Heart right ventricle (tissue), 16 donors: ENCODE results near the gene UQCRC2. TPM values are rescaled to one million over a fixed set of nuclear protein-coding genes. Genes with fewer than 3 reads are reported as not detected.
"Not testable (repeated sequence)": the region's sequence is repeated elsewhere in the genome, so short reads cannot be mapped to it uniquely, and the experiment has no call there.

ENCODE experiments used
- ATAC-seq, 8 donors: fragments of 200-7000 bp; cut with Tn5 transposase; one replicate each; pipeline ENCODE4 v1.9.1; 2020; ENCODE audit warnings: mild to moderate bottlenecking in 8 of 8, moderate library complexity in 8 of 8, moderate number of reproducible peaks in 1 of 8
- DNase-seq, 2 donors: peaks; one replicate each; pipeline ENCODE4 v3.0.0-alpha.2; 2020
- H3K27ac ChIP-seq, 10 donors: fragments of 200-600 bp; sonication (generic) in 2 of 10; one replicate each; pipeline versions ENCODE4 v1.5.0 to v1.8.0; 2020 to 2022; ENCODE audit warnings: mild to moderate bottlenecking in 3 of 10
- H3K27me3 ChIP-seq, 7 donors: fragments of 200-600 bp; one replicate each; pipeline ENCODE4 v1.8.0; 2021 to 2022; ENCODE audit warnings: mild to moderate bottlenecking in 2 of 7
- H3K36me3 ChIP-seq, 9 donors: fragments of 200-600 bp; sonication (generic) in 1 of 9; one replicate each; pipeline versions ENCODE4 v1.5.0 to v1.8.0; 2020 to 2022; ENCODE audit warnings: mild to moderate bottlenecking in 2 of 9
- H3K4me1 ChIP-seq, 9 donors: fragments of 200-600 bp; sonication (generic) in 1 of 9; one replicate each; pipeline versions ENCODE4 v1.5.0 to v1.8.0; 2020 to 2022; ENCODE audit warnings: mild to moderate bottlenecking in 4 of 9
- H3K4me3 ChIP-seq, 10 donors: fragments of 200-600 bp; sonication (generic) in 2 of 10; one replicate each; pipeline versions ENCODE4 v1.5.0 to v1.8.0; 2020 to 2022; ENCODE audit warnings: mild to moderate bottlenecking in 7 of 10, moderate library complexity in 2 of 10
- H3K9me3 ChIP-seq, 11 donors: fragments of 200-600 bp in 10 of 11; sonication (generic) in 2 of 11; one replicate each; pipeline versions ENCODE4 v1.5.0 to v1.8.0; 2013 to 2022; ENCODE audit warnings: mild to moderate bottlenecking in 2 of 11, control low read depth in 1 of 11, moderate library complexity in 1 of 11
- CTCF ChIP-seq, 9 donors: fragments of 200-600 bp; sonication (generic) in 2 of 9; IDR thresholded peaks; one replicate each; pipeline versions ENCODE4 v1.5.0 to v1.8.0; 2021 to 2022; ENCODE audit warnings: antibody characterized with exemption in 9 of 9, mild to moderate bottlenecking in 5 of 9, moderate library complexity in 1 of 9
- WGBS, 2 donors: extraction: QIAGEN DNeasy Blood & Tissue Kit; methylation state at CpG; one replicate each; pipeline ENCODE4 v1.1.7; 2013; ENCODE audit warnings: inconsistent platforms in 1 of 2; 5-methylcytosine and 5-hydroxymethylcytosine counted together
- intact Hi-C, 10 donors: fragments of 100-400 bp; cut with DNase I; formaldehyde crosslinking; loops; one replicate each; pipeline versions ENCODE4 v1.11.1 to v1.14.2; 2022
- long read RNA-seq, 3 donors: library from polyadenylated mRNA; unstranded; transcript quantifications; one replicate each; pipeline ENCODE4 v2.0.0, GENCODE V29; 2020 to 2021
- polyA plus RNA-seq, 2 donors: library from polyadenylated mRNA; stranded (reverse); fragments of 200-250 nt; gene quantifications; one replicate each; pipeline ENCODE4 v1.2.3, GENCODE V29; 2013
- total RNA-seq, 10 donors: library from RNA; stranded (reverse); fragmentation: NEBNext Ultra II Directional in 3 of 10; extraction: Animal tissue kit (Norgen Biotek cat#: 25700) in 3 of 10; gene quantifications; one replicate each; pipeline versions ENCODE4 v1.2.1 to v1.2.4, GENCODE V29; 2021 to 2023
- donor health status: Arrhythmogenic right ventricular cardiomyopathy.
- donor health status: ischemic (EF 13 %, LVEDD 7.1; RV severe dilation, severe dysfunction).
- donor health status: healthy with polysubstance abuse.
- donor health status: DM: no; HTN: yes; CAD: no.
- donor health status: DM: no; HTN: no; CAD: no.
- donor health status: ischemic (EF 25% LVEDD 6.9; RV normal size, moderate dysfunction).
- donor health status: ischemic (EF 25% LVEDD 5.7; RV mildly dilated, moderate dysfunction).
- donor health status: healthy.
- donor health status: DM: yes; HTN: yes; CAD: no.
- donor health status: Ischemic cardiomyopathy.
- donor health status: ischemic (EF 35%, LVEDD 5.7; RV mildly dilated, moderate dysfunction).
- donor health status: nonischemic (EF 11% LVEDD 7.7; RV severe dilation, severe dysfunction).
- donor health status: DM: yes; HTN: yes; CAD: no.
- donor health status: PGD.
- donor health status: ischemic (EF 29% LVEDD 5.4; RV normal size, mild dysfunction).
- donor health status: nonischemic (EF 23%, LVEDD 6.1; RV moderate dilation, normal function).

The UQCRC2 gene
- total RNA-seq, result 1,000 to 10,000 TPM in 5 of 10 donors, 100 to 1,000 TPM in 5; 648 to 1,183 (median 997) TPM
- 100 to 1,000 TPM; 183 to 266 TPM for polyA plus RNA-seq
- long read RNA-seq, donor 1, transcript UQCRC2-201 (14 exons, 2,615 nt), result major isoform, 817 of 874 reads
- long read RNA-seq, donor 1, partial matches to known transcripts, result 41 of 874 reads
- long read RNA-seq, donor 1, other reads (novel, unspliced or antisense), result 12 of 874 reads
- long read RNA-seq, donor 2, transcript UQCRC2-201 (14 exons, 2,615 nt), result major isoform, 1,039 of 1,153 reads
- long read RNA-seq, donor 2, partial matches to known transcripts, result 88 of 1,153 reads
- long read RNA-seq, donor 2, other reads (novel, unspliced or antisense), result 23 of 1,153 reads
- long read RNA-seq, donor 3, transcript UQCRC2-201 (14 exons, 2,615 nt), result major isoform, 1,796 of 1,941 reads
- long read RNA-seq, donor 3, partial matches to known transcripts, result 90 of 1,941 reads
- long read RNA-seq, donor 3, other reads (novel, unspliced or antisense), result 52 of 1,941 reads

GRCh38 chr16:21952793-21953540 lies at the start of gene UQCRC2:
UQCRC2 (plus strand) TSS chr16:21953361; CDS start chr16:21953424, 63 bp downstream.
- ATAC-seq (peak; percentile 95 to 98 (median 97)), DNase-seq (peak; percentile 85 to 93)
- Histone ChIP-seq H3K4me1 (peaks cover 3 to 70% (median 50%) of the 10 kb centered on the region in 9 donors), H3K27me3 (no peaks in the 10 kb centered on the region), H3K9me3 (no peaks in the 10 kb centered on the region), H3K4me3 (peak within 1 kb of the TSS; percentile 78 to 98 (median 88)), H3K36me3 (peaks cover 0 to 30% (median 10%) of the 10 kb centered on the region in 9 donors), H3K27ac (peak within 1 kb of the TSS; percentile 86 to 99 (median 96))
- intact Hi-C loops, result loop anchor here in 6 of 10 donors (1.0 to 10.0 kb wide), 9 partner anchors 52 to 796 kb away; partner anchors contain the start of genes LDAF1 (in 1 of the 6), MOSMO (in 1 of the 6), PDZD9 (in 1 of the 6) and POLR3E (in 1 of the 6)
- 0% methylated on average over 41 of the region's 41 CpGs for WGBS, 2 donors
- TF ChIP-seq CTCF (IDR thresholded peaks at IDR 0.05), result no peak

GRCh38 chr16:21932650-21933049 lies 20.5 kb upstream of the UQCRC2 start:
- H3K9me3 ChIP-seq, H3K4me1 ChIP-seq, DNase-seq, H3K36me3 ChIP-seq, ATAC-seq, H3K27me3 ChIP-seq, H3K4me3 ChIP-seq, H3K27ac ChIP-seq, intact Hi-C loops: not testable (repeated sequence)
- WGBS, 2 donors, result 78 to 89% methylated on average over 3 of the region's 4 CpGs

- ATAC-seq, H3K4me3 ChIP-seq, DNase-seq, H3K4me1 ChIP-seq, H3K27ac ChIP-seq, intact Hi-C loops, H3K36me3 ChIP-seq, H3K27me3 ChIP-seq, H3K9me3 ChIP-seq: not testable (repeated sequence)
- WGBS, 2 donors, result 85% methylated on average over 4 of the region's 4 CpGs
Measured at GRCh38 chr16:21933316-21933715, 19.8 kb upstream of the UQCRC2 start.

GRCh38 chr16:21933790-21934189 lies 19.4 kb upstream of the UQCRC2 start:
- H3K9me3 ChIP-seq, H3K4me3 ChIP-seq, H3K27ac ChIP-seq, H3K4me1 ChIP-seq, H3K36me3 ChIP-seq, ATAC-seq, intact Hi-C loops, DNase-seq, H3K27me3 ChIP-seq: not testable (repeated sequence)
- 88 to 93% methylated on average over 3 to 4 of the region's 4 CpGs for WGBS, 2 donors

- WGBS, 2 donors, result 51 to 55% methylated on average over 6 of the region's 6 CpGs
- H3K36me3 ChIP-seq, DNase-seq: not testable (repeated sequence)
Measured at GRCh38 chr16:21936216-21936615, 16.9 kb upstream of the UQCRC2 start.

GRCh38 chr16:21937336-21937829 lies 15.8 kb upstream of the UQCRC2 start:
- no peaks in the 10 kb centered on the region for H3K36me3 ChIP-seq
- H3K27ac ChIP-seq, result no peak overlapping the region
- no peak for TF ChIP-seq CTCF (IDR thresholded peaks at IDR 0.05)
- intact Hi-C loops, result no loop called here
- no peak overlapping the region for H3K4me3 ChIP-seq
- no peaks in the 10 kb centered on the region for H3K4me1 ChIP-seq
- DNase-seq (no peak), ATAC-seq (no peak)
- H3K27me3 ChIP-seq, result no peaks in the 10 kb centered on the region
- no peaks in the 10 kb centered on the region for H3K9me3 ChIP-seq

More at GRCh38 chr16:21936216-21936615, 16.9 kb upstream of the UQCRC2 start:
- intact Hi-C loops, H3K4me1 ChIP-seq, H3K9me3 ChIP-seq, H3K4me3 ChIP-seq, H3K27me3 ChIP-seq: not testable (repeated sequence)
- peak overlapping the region in 2 of 10 donors; percentile 34 to 44 for H3K27ac ChIP-seq
- peak in 1 of 8 donors; percentile 38 for ATAC-seq
